AG09309 (cell line): Measurements from ENCODE around the gene EVX2.

Source experiments
- DNase-seq: peaks from one replicate; pipeline ENCODE4 v3.0.0-alpha.2; 2010; ENCODE audit warnings: low read depth
- H3K4me3 ChIP-seq: 2 replicates; pipeline ENCODE4 v1.5.1; 2011; ENCODE audit warnings: mild to moderate bottlenecking, low read depth, low read length, moderate library complexity; ENCODE audit not compliant: control insufficient read depth
- CTCF ChIP-seq: IDR thresholded peaks from 2 replicates; pipeline ENCODE4 v1.5.1; 2011; ENCODE audit warnings: mild to moderate bottlenecking, low read depth, low read length, inconsistent platforms; ENCODE audit not compliant: insufficient read depth, control insufficient read depth; ENCODE audit errors: missing control alignments

EVX2 gene

GRCh38 chr2:176111309-176111663 is 27.5 kb upstream of the EVX2 start:
- H3K4me3 ChIP-seq, result no peak overlapping the region
- no peak for DNase-seq
- TF ChIP-seq CTCF, result no peak

DNA sequence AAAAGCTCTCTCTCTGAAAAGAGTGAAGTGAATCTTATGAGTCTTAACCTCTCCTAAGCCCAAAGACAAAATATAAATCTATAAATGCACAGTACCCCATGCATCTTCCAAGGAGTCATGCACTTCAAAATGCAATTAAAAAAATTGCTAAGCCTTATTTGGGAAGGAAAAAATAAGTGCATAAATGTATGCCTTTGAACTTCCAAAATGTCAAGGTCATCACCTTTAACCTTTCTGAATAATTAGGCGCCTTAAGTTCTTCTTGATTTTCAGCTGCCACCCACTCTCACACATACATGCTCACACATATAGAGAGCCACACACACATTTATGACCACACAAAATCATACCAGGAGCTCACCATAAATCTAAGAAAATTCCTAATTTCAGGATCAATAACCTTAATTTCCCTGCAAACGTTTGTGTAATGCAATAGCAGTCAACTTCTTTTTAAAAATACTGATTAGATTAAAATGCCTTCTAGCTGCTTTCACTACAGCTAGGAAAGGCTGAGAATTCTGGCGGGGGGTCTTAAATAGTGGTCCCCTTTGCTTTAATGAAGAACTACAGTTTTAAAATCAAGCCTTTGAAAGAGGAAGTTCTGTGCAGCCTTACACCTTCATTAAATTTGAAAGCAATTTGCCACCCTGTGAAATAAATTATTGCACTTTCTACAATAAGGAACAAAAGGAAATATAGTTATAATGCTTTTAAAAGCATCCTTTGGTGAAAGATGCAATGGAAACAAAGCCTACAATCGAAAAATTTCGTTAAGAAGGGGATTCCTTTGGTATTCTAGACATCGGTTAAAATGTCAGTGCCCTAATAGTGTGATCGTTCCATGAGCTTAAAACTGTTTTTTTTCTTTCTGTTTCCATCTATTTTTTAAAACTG is 26.9 kb upstream of the EVX2 start:
- no peak overlapping the region for H3K4me3 ChIP-seq
- DNase-seq, result no peak

GRCh38 chr2:176109946-176110345 is 26.2 kb upstream of the EVX2 start:
- TF ChIP-seq CTCF, result no peak
- no peak for DNase-seq
- H3K4me3 ChIP-seq, result no peak overlapping the region

More for the DNA sequence above, 26.9 kb upstream of the EVX2 start:
- TF ChIP-seq CTCF, result no peak

- TF ChIP-seq CTCF, result no peak
- H3K4me3 ChIP-seq, result no peak overlapping the region
- DNase-seq, result no peak
These were observed 25.6 kb upstream of the EVX2 start for GRCh38 chr2:176109192-176109901.

DNA sequence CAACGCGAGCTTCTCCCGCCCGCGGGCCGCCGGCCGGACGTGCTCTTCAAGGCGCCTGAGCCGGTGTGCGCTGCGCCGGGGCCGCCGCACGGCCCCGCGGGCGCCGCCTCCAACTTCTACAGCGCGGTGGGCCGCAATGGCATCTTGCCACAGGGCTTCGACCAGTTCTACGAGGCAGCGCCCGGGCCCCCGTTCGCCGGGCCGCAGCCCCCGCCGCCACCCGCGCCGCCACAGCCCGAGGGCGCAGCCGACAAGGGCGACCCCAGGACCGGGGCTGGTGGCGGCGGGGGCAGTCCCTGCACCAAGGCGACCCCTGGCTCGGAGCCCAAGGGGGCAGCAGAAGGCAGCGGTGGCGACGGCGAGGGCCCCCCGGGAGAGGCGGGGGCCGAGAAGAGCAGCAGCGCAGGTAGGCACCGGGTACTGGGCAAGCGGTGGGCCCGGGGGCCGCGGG is 24.0 kb upstream of the EVX2 start:
- peak overlapping the region; percentile 24 for H3K4me3 ChIP-seq
- TF ChIP-seq CTCF, result no peak
- no peak for DNase-seq

- H3K4me3 ChIP-seq, result peak within 1 kb of the TSS; percentile 91
- no peak for DNase-seq
- TF ChIP-seq CTCF, result no peak
These were observed 23.1 kb upstream of the EVX2 start, which contains the start of gene HOXD11 for GRCh38 chr2:176106581-176107539. Gene HOXD11 (plus strand): TSS chr2:176107280. CDS start chr2:176107356, 76 bp downstream.
